ENCODE results near the gene APBB3. TPM values are rescaled to one million over a fixed set of nuclear protein-coding genes. Genes with fewer than 3 reads are reported as not detected.

APBB3 gene, protein sequence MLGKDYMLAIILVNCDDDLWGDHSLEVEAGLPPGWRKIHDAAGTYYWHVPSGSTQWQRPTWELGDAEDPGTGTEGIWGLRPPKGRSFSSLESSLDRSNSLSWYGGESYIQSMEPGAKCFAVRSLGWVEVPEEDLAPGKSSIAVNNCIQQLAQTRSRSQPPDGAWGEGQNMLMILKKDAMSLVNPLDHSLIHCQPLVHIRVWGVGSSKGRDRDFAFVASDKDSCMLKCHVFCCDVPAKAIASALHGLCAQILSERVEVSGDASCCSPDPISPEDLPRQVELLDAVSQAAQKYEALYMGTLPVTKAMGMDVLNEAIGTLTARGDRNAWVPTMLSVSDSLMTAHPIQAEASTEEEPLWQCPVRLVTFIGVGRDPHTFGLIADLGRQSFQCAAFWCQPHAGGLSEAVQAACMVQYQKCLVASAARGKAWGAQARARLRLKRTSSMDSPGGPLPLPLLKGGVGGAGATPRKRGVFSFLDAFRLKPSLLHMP
- total RNA-seq, result 5.4 and 6.9 TPM in 2 replicates

DNA sequence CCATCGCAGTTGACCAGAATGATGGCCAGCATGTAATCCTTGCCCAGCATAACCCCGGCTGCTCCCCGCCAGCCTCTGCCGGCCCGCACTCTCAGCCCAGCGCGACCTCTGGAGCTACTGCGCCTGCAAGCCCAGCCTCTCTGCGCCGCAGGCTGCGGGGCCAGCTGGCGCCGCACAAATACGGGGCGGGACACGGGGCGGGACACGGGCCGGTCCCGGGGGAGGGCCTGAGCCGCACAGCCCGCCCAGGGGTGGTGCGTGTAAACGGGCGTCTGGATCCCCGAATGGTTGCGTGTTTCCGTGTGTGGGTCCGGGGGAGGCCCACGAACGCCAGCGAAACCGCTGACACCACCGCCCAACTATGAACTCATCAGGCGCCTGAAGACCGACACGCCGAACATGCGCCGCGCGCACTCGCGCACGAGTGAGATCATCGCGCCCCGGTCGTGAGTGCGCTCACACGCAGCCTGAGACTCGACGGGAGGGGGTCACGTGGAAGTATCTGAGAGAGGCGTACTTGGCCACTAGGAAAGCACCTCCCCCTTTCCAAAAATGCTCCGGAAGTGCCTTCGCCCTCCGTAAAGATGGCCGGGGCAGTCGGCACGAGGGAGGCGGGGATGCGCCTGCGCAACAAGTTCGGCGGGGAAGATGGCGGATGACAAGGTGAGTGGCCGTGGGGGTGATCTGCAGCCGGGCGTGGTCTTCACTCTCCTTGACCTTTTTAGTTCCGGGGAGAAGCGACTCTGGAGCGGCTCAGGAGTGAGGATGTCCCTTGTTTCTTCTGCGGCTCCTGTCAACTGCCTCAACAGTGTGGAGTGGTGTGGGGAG lies at the start of gene APBB3, which contains the start of gene SLC35A4:
APBB3 (minus strand) TSS at position 403 of the 828 bp plus-strand sequence; CDS start at position 50, 353 bp downstream.
SLC35A4 (plus strand) TSS at position 633 of the 828 bp plus-strand sequence. CDS start 2,342 bp downstream, outside the sequence.

DNA sequence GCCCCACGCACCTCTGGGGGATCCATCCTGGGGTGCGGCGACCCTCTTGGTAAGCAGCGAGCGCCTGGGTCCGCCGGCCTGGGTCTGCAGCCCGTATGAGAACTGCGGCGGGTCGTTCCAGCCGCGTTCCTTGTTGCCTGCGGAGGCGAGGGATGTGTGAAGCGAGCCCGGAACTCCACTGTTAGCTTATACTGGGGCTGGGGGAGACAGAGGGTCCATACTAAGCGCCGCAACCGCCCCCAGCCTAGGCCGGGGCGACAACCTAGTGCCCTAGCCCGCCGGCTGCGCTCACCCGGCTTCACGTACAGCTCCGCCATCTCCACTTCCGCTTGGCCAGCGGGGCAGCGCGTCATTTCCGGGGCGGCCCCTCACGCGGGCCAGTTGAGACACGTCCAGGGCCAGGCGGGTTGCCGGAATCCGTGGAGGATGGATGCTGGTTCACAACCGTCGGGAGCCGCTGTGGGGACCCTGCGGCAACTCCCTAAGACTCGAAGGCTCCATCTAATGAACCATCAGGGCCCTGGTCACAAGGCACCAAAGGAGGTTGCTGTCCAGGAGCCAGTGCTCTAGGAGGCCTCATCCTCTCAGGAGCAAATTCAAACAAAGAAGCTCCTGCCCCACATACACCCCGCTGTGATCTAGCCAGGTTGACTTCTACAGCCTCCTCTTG lies 7.1 kb downstream of the APBB3 start, which contains the start of gene SRA1:
SRA1 (minus strand) TSS at position 338 of the 670 bp plus-strand sequence; CDS start at position 317, 21 bp downstream.

DNA sequence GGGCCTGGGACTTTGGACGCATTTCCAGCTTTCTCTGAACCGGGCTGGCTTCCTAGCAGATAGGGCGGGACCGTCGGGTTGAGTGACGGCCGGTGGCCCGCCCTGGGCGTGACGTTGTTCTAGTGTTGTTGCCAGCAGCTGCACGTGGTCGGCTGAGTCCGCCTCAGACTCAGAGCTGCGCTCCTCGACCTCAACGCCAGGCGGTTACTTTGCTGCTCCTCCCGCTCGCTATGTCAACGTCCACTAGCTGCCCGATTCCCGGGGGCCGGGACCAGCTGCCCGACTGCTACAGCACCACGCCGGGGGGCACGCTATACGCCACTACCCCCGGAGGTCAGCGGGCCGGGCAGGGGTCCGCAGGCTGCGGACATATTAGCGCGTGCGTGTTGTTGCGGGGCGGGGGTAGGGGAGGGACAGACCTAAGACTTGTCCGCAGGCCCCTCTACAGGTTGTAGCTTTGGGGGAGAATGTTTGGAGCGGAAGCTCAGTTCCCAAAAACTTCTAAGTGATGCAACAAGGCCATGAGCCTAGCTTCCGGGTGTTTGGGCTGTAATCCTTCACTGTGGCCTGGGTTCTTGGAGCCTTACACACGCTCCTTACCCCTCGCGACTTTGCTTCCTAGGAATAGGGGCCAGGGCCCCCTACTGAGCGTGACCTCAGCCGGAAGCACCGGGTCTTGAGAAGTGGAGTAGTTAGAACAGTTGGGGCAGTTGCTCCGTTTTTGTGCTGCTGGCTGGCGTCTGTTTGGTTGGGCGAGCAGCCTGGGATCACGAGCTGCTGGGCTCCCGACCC lies 16.7 kb downstream of the APBB3 start, which contains the start of gene EIF4EBP3:
EIF4EBP3 (plus strand) TSS at position 155 of the 792 bp plus-strand sequence; CDS start at position 231, 76 bp downstream.

Other genes with a start within 250 kb of the APBB3 start
- 2.9 and 18.6 TPM in 2 replicates for gene HBEGF, start 218.0 kb downstream of the APBB3 start, total RNA-seq
- gene SLC4A9, start 204.4 kb downstream of the APBB3 start, total RNA-seq, result not detected in 2 replicates
- gene ANKHD1, start 162.8 kb downstream of the APBB3 start, total RNA-seq, result 26.5 and 68.3 TPM in 2 replicates
- 2.1 and 3.3 TPM in 2 replicates for gene EIF4EBP3, start 16.9 kb downstream of the APBB3 start, total RNA-seq
- gene SRA1, start 7.1 kb downstream of the APBB3 start, total RNA-seq, result 40.7 and 84.2 TPM in 2 replicates
- gene SLC35A4, start 230 bp upstream of the APBB3 start, total RNA-seq, result 39.0 and 45.8 TPM in 2 replicates
- 0.26 and 1.8 TPM in 2 replicates for gene CD14, start 68.6 kb upstream of the APBB3 start, total RNA-seq
- gene TMCO6, start 74.9 kb upstream of the APBB3 start, total RNA-seq, result 4.9 and 50.5 TPM in 2 replicates
- 58.6 and 67.5 TPM in 2 replicates for gene NDUFA2, start 83.0 kb upstream of the APBB3 start, total RNA-seq
- 63.4 and 92.9 TPM in 2 replicates for gene IK, start 83.2 kb upstream of the APBB3 start, total RNA-seq
- gene WDR55, start 100.3 kb upstream of the APBB3 start, total RNA-seq, result 16.8 and 16.9 TPM in 2 replicates
- gene DND1, start 109.0 kb upstream of the APBB3 start, total RNA-seq, result 0.26 and 0.64 TPM in 2 replicates
- gene HARS1, start 126.8 kb upstream of the APBB3 start, total RNA-seq, result 41.6 and 81.6 TPM in 2 replicates
- 23.9 and 25.6 TPM in 2 replicates for gene HARS2, start 126.9 kb upstream of the APBB3 start, total RNA-seq
- gene ZMAT2, start 135.8 kb upstream of the APBB3 start, total RNA-seq, result 30.4 TPM in 2 replicates
- gene PCDHA1, start 221.5 kb upstream of the APBB3 start, total RNA-seq, result not detected in 2 replicates
- gene PCDHA2, start 230.3 kb upstream of the APBB3 start, total RNA-seq, result not detected in 2 replicates
- under 0.01 TPM in 1 of 2 replicates, not detected in the other for gene PCDHA3, start 236.5 kb upstream of the APBB3 start, total RNA-seq
- 0.48 TPM in 1 of 2 replicates, not detected in the other for gene PCDHA4, start 242.5 kb upstream of the APBB3 start, total RNA-seq